MCF 10A (cell line): ENCODE data around the gene MB21D2. TPM values are rescaled to one million over a fixed set of nuclear protein-coding genes. Genes with fewer than 3 reads are reported as not detected.
A peak's percentile ranks its signal among the peaks of the same experiment; 100 is the strongest.

Source experiments
- BruUV-seq: library from RNA; stranded (reverse); fragments of 400-500 nt; replicated peaks from 2 replicates; lab custom pipeline; 2021; lab: Mats Ljungman, UMichigan
- CTCF ChIA-PET: fragments of 300-600 bp; sonication (Branson Sonifier 250); formaldehyde crosslinking; extraction: SDS; loops from one replicate; lab custom pipeline; 2021; ENCODE audit warnings: antibody characterized with exemption, inconsistent platforms; lab: Yijun Ruan, JAX
- POLR2A ChIA-PET: fragments of 300-600, 350-650 bp; sonication (Branson Sonifier 250); formaldehyde crosslinking; extraction: SDS; loops from one replicate; lab custom pipeline; 2020; ENCODE audit warnings: antibody characterized with exemption, inconsistent platforms; lab: Yijun Ruan, JAX
- DNase-seq: peaks from one replicate; pipeline ENCODE4 v3.0.0-alpha.2; 2018; ENCODE audit not compliant: unreplicated experiment
- H3K27ac Mint-ChIP-seq: one replicate; pipeline ENCODE4 v1.8.0; 2022; ENCODE audit warnings: mild to moderate bottlenecking, low read depth, mixed read lengths; ENCODE audit not compliant: unreplicated experiment
- H3K27me3 Mint-ChIP-seq: one replicate; pipeline ENCODE4 v1.8.0; 2022; ENCODE audit warnings: mixed read lengths; ENCODE audit not compliant: insufficient read depth, unreplicated experiment
- H3K36me3 Mint-ChIP-seq: one replicate; pipeline ENCODE4 v1.8.0; 2022; ENCODE audit warnings: mild to moderate bottlenecking, moderate library complexity, mixed read lengths; ENCODE audit not compliant: insufficient read depth, unreplicated experiment
- H3K4me1 Mint-ChIP-seq: one replicate; pipeline ENCODE4 v1.8.0; 2022; ENCODE audit warnings: mixed read lengths; ENCODE audit not compliant: insufficient read depth, unreplicated experiment
- H3K4me3 Mint-ChIP-seq: one replicate; pipeline ENCODE4 v1.8.0; 2022; ENCODE audit warnings: mild to moderate bottlenecking, moderate library complexity, mixed read lengths; ENCODE audit not compliant: unreplicated experiment
- H3K9me3 Mint-ChIP-seq: one replicate; pipeline ENCODE4 v1.8.0; 2022; ENCODE audit warnings: mixed read lengths; ENCODE audit not compliant: unreplicated experiment
- intact Hi-C: fragments of 100-400 bp; cut with micrococcal nuclease; formaldehyde crosslinking; loops from 2 replicates; pipeline ENCODE4 v1.14.1; 2022
- total RNA-seq: library from RNA; stranded (reverse); gene quantifications from 2 replicates; pipeline ENCODE4 v1.2.3, GENCODE V29; 2022
- TF ChIP-seq, protein P1 (sequence below): fragments of 200-600 bp; IDR thresholded peaks from one replicate; pipeline ENCODE4 v1.8.0; 2022; ENCODE audit warnings: antibody characterized with exemption, mild to moderate bottlenecking; ENCODE audit not compliant: unreplicated experiment

MB21D2 gene
- total RNA-seq, 1 experiment from 2014 or later: 4.4 TPM

DNA sequence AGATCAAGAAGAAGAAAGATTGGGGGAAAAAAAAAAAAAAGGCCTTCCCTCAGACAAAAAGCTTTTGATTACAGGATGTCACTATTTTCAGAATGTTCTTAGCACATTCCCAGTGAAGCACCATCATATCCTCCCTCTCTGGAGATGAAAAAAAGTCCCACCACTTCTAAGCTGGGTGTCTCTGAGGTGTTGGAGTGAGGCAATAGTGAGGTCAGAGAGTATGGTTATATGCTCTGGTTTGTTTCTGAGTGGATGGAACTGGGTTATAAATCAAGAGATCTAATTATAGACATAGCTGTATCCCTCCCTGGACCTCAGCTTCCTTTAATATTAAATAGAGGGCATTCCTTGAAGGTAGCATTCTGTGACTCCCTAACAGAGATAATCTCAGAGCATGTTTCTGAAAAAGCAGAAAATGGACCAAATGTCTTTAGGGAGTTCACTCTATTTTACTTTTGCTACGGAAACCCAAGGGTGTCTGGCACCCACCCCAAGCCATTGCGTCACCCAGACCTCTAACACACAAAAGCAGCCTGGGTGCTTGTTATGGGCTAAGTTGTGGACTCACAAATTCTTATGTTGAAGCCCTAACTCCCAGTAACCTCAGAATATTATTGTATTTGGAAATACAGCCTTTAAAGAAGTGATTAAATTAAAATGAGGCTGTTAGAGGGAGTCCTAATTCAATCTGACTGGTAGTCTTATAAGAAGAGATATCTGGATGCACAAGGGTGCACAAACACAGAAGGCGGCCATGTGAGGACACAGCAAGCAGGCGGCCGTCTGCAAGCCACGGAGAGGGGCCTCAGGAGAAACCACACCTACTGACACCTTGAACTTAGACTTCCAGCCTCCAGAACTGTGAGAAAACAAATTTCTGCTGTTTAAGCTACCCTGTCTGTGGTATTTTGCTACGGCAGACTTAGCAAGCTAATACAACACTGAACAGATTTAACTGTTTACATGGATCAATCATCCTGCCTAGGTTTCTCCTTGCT is 81.5 kb downstream of the MB21D2 start:
- Mint-ChIP-seq H3K9me3 (no peaks in the 10 kb centered on the region), H3K4me1 (peaks cover 29% of the 10 kb centered on the region), H3K27me3 (no peaks in the 10 kb centered on the region), H3K36me3 (no peaks in the 10 kb centered on the region), H3K27ac (no peak overlapping the region), H3K4me3 (no peak overlapping the region)
- intact Hi-C loops: no loop called here
- DNase-seq: no peak
- ChIA-PET CTCF (interaction anchor here (0.7 to 1.3 kb wide), 3 partner anchors 52 to 800 kb away, joined by 3 to 9 read pairs (median 4); no protein-coding TSS in a partner anchor), POLR2A (interaction anchor here (0.8 to 1.5 kb wide), 2 partner anchors 11 to 12 kb away, joined by 3 to 4 read pairs; no protein-coding TSS in a partner anchor)
- TF ChIP-seq, protein P1, sequence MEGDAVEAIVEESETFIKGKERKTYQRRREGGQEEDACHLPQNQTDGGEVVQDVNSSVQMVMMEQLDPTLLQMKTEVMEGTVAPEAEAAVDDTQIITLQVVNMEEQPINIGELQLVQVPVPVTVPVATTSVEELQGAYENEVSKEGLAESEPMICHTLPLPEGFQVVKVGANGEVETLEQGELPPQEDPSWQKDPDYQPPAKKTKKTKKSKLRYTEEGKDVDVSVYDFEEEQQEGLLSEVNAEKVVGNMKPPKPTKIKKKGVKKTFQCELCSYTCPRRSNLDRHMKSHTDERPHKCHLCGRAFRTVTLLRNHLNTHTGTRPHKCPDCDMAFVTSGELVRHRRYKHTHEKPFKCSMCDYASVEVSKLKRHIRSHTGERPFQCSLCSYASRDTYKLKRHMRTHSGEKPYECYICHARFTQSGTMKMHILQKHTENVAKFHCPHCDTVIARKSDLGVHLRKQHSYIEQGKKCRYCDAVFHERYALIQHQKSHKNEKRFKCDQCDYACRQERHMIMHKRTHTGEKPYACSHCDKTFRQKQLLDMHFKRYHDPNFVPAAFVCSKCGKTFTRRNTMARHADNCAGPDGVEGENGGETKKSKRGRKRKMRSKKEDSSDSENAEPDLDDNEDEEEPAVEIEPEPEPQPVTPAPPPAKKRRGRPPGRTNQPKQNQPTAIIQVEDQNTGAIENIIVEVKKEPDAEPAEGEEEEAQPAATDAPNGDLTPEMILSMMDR: no peak
- no TSS peak for BruUV-seq

DNA sequence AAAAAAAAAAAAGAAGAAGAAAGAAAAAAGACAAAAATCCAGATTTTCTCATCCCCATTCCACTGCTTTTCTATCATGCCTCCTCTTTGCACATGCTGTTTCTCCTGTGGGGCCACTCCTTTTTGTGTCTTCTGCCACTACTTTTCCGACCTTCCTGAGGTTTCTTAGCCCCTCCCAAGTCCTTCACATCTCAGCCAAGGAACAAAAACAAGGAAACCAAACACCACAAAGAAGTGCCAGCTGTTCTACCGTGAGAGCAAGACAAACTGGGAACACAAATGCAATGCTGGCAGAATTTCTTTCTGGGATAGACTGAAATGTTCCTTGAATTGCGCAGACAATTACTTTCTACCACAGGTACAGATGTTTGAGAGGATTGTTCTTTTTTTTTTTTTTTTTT is 83.2 kb downstream of the MB21D2 start:
- H3K27ac Mint-ChIP-seq: no peak overlapping the region
- TF ChIP-seq, protein P1: no peak
- H3K4me3 Mint-ChIP-seq: no peak overlapping the region
- H3K36me3 Mint-ChIP-seq: no peaks in the 10 kb centered on the region
- BruUV-seq: no TSS peak
- H3K9me3 Mint-ChIP-seq: no peaks in the 10 kb centered on the region
- CTCF ChIA-PET: interaction anchor here (1.0 to 1.1 kb wide), 2 partner anchors 19 to 207 kb away, joined by 4 read pairs; no protein-coding TSS in a partner anchor
- POLR2A ChIA-PET: interaction anchor here (1.2 kb wide), 1 partner anchor 191 kb away, joined by 4 read pairs; no protein-coding TSS in a partner anchor
- intact Hi-C loops: loop anchor here (5.0 kb wide), 2 partner anchors 53 to 83 kb away; partner anchors contain the start of gene MB21D2
- DNase-seq: no peak
- H3K4me1 Mint-ChIP-seq: peaks cover 38% of the 10 kb centered on the region
- H3K27me3 Mint-ChIP-seq: no peaks in the 10 kb centered on the region

DNA sequence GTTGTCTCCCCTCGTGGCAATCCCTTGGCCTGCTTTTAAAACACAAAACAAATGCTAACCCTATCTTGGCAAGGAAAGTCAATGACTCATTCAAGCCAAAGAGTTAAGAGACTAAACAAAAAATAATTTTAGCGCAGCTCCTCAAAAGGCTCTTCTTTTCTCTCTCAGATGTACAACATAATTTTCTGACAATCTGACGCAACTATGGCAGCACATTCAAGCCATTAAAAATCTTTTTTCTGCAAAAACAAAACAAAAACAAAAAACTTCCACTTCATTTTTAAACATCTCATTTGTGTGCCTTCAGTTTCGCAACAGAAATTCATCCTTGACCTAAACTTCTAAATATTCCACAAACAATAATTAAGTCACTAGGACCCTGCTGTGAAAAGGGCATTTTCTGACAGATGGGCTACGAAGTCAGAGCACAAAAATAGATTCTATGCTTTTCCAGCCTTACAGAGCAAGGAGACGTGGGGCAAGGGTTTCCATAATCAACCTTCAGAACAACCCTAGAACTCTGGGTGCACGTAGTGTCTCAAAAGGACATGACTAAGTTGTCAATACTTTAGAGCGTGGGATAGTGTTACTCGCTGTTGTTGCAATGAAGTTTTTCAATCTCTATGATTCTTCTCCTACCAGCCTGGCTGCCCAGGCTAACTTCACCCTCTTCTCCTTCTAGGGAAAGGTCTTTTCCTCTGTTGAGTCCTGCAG is 84.3 kb downstream of the MB21D2 start:
- BruUV-seq: no TSS peak
- intact Hi-C loops: loop anchor here (5.0 kb wide), 2 partner anchors 54 to 84 kb away; partner anchors contain the start of gene MB21D2
- Mint-ChIP-seq H3K27ac (peak overlapping the region; percentile 7), H3K4me3 (peak overlapping the region; percentile 5), H3K9me3 (no peaks in the 10 kb centered on the region), H3K36me3 (no peaks in the 10 kb centered on the region), H3K27me3 (no peaks in the 10 kb centered on the region), H3K4me1 (peaks cover 38% of the 10 kb centered on the region)
- TF ChIP-seq, protein P1: no peak
- ChIA-PET CTCF (interaction anchor here (0.7 to 1.3 kb wide), 3 partner anchors 31 to 207 kb away, joined by 3 read pairs; no protein-coding TSS in a partner anchor), POLR2A (interaction anchor here (0.7 to 1.5 kb wide), 7 partner anchors 9 to 192 kb away, joined by 3 to 6 read pairs (median 3); no protein-coding TSS in a partner anchor)
- peak; percentile 84 for DNase-seq
